Measurements from ENCODE around the gene PERCC1.

The PERCC1 gene

DNA sequence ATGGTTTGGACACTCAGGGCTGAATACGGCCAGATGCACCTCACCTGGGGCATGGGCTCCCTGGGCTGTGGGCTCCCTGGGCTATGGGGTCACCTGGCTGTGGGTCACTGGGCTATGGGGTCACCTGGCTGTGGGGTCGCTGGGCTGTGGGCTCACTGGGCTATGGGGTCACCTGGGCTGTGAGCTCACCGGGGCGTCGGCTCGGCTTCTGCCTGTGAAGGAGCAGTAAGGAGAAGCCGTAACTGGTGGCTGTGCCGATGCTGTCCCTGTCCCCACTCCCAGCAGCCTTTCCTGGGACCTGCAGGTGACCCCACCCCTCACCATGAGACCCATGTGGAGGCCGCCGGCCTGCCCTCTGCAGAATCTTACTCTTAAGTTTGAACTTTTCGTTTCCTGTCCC, 1.9 kb upstream of the PERCC1 start:
- DNase-seq (ENCODE audit: insufficient read length, low spot score) (no peak), FAIRE-seq (no peak)
- TF ChIP-seq, protein P1, sequence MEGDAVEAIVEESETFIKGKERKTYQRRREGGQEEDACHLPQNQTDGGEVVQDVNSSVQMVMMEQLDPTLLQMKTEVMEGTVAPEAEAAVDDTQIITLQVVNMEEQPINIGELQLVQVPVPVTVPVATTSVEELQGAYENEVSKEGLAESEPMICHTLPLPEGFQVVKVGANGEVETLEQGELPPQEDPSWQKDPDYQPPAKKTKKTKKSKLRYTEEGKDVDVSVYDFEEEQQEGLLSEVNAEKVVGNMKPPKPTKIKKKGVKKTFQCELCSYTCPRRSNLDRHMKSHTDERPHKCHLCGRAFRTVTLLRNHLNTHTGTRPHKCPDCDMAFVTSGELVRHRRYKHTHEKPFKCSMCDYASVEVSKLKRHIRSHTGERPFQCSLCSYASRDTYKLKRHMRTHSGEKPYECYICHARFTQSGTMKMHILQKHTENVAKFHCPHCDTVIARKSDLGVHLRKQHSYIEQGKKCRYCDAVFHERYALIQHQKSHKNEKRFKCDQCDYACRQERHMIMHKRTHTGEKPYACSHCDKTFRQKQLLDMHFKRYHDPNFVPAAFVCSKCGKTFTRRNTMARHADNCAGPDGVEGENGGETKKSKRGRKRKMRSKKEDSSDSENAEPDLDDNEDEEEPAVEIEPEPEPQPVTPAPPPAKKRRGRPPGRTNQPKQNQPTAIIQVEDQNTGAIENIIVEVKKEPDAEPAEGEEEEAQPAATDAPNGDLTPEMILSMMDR (IDR thresholded peaks at IDR 0.05; ENCODE audit: insufficient read depth, missing control alignments): no peak

DNA sequence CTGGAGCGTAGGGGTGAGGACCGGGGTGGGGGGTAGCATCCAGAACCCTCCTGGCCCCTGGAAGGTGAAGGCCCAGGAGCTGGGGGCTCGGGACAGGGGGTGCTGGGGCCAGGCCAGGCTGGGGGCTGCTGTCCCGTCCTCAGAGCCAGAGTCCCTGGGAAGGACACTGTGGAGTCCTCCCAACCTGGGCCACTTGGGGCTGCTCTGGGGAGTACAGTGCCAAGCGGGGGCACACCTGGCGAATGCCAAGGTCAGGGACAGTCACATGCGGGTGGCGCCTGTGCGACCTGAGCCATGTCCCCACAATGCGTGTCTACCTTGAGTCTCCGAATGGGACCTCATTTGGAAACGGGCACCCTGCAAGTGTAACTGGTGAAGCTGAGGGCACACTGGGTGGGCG, 1.2 kb upstream of the PERCC1 start:
- FAIRE-seq (no peak), DNase-seq (ENCODE audit: insufficient read length, low spot score) (no peak)

DNA sequence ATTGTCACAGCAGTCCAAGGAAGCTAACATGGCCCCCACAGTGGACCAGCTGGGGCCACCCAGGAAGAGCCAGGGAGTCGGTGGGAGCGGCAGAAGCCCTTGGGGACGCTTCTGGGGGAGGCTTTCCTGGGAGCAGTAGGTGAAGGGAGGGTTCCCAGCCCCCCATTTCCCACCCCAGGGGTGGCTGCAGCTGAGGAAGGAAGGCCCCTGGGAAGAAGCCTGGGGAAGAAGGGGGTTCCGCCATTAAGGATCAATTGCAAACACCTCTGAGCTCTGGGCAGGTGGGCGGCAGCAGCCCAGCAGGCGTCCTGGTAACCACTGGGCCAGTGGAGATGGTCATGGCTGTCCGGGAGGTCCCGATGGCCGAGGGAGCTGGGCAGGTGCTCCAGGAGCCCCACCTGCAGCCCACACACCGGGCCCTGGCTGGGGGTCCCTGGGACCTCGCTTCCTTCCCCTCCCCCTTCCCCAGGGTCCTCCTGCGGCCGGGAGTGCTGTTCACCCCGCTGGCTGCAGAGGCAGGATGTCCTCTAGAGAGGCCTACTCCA, 592 bp upstream of the PERCC1 start:
- TF ChIP-seq, protein P1 (IDR thresholded peaks at IDR 0.05; ENCODE audit: insufficient read depth, missing control alignments): no peak
- no peak for DNase-seq (ENCODE audit: insufficient read length, low spot score)
- no peak for FAIRE-seq

More for the DNA sequence above, 1.2 kb upstream of the PERCC1 start:
- TF ChIP-seq, protein P1 (IDR thresholded peaks at IDR 0.05; ENCODE audit: insufficient read depth, missing control alignments): no peak

DNA sequence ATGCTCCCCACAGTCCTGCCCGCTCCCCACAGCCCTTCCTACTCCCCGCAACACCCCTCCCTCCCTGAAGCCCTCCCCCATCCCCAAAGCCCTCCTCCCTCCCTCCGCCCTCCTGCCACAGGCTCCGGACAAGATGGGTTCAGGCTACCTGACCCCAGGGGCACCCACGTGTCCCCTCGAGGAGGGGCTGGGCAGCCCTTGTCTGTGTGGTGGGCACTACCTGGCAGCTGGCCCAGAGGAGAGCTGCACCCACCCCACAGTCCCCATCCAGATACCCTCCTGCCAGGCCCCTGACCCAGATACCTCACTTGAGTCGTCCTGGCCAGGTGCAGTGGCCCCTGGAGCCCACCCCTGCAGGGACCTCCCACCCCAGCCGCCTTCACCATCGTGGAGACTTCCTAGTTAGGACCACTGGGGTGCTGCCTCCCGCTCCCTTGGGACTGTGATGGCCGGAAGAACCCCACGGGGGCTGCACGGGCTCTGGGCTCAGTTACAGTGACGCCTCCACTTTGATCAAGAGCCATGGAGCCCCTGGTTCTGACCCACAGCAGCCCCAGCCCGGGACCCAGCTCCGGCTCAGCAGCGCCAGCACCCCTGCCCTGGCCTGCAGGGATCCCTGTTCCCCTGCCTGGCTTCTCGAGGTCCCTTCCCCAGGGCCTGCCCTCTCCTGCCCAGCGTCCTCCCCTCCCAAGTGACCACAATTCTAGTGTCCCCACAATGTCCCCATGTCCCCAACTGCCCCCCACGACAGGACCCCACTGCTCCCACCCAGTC, 806 bp downstream of the PERCC1 start:
- TF ChIP-seq, protein P1 (IDR thresholded peaks at IDR 0.05; ENCODE audit: insufficient read depth, missing control alignments): no peak
- FAIRE-seq (no peak), DNase-seq (ENCODE audit: insufficient read length, low spot score) (no peak)

DNA sequence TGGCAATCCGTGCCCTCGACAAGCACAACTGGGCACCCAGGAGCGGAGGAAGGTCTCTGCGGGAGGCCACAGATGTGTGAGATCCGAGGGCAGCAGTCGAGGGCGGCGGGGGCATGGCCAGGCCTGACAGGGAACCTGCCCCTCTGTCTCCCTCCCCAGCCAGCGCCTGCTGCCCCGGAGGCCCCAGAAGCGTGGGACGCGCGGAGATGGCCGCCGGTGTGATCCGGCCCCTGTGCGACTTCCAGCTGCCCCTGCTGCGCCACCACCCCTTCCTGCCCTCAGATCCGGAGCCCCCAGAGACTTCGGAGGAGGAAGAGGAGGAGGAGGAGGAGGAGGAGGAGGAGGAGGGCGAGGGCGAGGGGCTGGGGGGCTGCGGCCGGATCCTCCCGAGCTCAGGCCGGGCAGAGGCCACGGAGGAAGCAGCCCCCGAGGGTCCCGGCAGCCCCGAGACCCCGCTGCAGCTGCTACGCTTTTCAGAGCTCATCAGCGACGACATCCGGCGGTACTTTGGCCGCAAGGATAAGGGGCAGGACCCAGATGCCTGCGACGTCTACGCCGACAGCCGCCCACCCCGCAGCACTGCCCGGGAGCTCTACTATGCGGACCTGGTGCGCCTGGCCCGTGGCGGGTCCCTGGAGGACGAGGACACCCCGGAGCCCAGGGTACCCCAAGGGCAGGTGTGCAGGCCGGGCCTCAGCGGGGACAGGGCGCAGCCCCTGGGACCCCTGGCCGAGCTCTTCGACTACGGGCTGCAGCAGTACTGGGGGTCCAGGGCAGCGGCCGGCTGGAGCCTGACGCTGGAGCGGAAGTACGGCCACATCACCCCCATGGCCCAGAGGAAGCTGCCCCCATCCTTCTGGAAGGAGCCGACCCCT, 1.7 kb downstream of the PERCC1 start:
- TF ChIP-seq, protein P1 (IDR thresholded peaks at IDR 0.05; ENCODE audit: insufficient read depth, missing control alignments): no peak
- no peak for DNase-seq (ENCODE audit: insufficient read length, low spot score)
- no peak for FAIRE-seq

DNA sequence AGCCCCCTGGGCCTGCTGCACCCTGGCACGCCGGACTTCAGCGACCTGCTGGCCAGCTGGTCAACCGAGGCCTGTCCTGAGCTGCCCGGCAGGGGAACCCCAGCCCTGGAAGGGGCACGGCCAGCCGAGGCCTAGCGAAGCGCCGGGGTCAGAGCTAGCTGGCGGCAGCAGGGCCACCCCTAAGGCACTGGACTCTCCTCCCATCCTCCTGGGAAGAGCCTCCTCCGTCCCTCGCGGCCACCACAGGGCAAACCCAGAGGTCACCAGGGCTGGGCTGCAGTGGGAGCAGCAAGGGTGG, 2.3 kb downstream of the PERCC1 start:
- TF ChIP-seq, protein P1 (IDR thresholded peaks at IDR 0.05; ENCODE audit: insufficient read depth, missing control alignments): no peak
- DNase-seq (ENCODE audit: insufficient read length, low spot score): no peak
- FAIRE-seq: no peak
